T-helper 1 cell (primary cell): ENCODE results near the gene P3H2.

Experiments
- DNase-seq, 5 donors: peaks; one replicate each; pipeline ENCODE4 v3.0.0-alpha.2; 2012 to 2020

The P3H2 gene

GRCh38 chr3:190051641-190052040 lies 69.1 kb downstream of the P3H2 start:
- no peak for DNase-seq

GRCh38 chr3:190048932-190049441 lies 71.7 kb downstream of the P3H2 start:
- DNase-seq: no peak

DNA sequence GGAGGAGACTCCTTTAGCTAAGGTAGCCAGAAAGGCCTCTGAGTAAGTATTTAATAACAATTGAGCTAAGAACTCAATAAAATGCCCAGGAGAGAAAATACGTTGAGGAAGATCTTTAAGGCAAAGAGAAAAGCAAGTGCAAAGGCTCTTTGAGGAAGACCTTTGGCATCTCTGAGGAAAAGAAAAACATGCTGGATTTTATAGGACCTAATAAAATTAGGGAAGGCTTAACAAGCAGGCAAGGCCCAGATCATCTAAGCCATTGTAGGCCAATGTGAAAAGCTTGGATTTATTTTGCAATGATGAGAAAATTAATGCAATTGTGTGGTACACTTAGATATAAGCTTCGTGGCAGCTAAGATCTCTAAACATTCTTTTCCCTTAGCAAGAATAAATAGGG lies 75.7 kb downstream of the P3H2 start:
- no peak for DNase-seq

GRCh38 chr3:190044142-190044541 lies 76.6 kb downstream of the P3H2 start:
- no peak for DNase-seq

- no peak for DNase-seq
Observed at GRCh38 chr3:190043741-190044140, 77.0 kb downstream of the P3H2 start.

DNA sequence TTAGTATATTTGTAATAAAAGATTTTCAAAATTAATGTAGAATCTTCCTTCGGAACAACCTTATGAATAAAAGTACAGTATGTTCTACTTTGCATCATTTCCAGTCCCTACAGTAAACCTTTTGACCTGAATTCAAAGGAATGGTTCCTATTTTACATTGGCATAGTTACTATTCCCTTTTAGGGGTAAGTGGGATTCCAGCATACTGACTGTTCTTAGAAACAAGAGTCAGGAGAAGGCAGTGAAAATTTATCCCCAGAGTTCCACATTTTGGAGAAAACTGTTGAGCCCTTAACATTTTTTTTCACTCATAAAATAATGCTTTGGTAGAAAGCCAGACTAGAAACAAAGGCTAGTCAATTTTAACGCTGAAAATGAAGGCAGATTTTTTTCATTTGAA lies 78.1 kb downstream of the P3H2 start:
- no peak for DNase-seq

DNA sequence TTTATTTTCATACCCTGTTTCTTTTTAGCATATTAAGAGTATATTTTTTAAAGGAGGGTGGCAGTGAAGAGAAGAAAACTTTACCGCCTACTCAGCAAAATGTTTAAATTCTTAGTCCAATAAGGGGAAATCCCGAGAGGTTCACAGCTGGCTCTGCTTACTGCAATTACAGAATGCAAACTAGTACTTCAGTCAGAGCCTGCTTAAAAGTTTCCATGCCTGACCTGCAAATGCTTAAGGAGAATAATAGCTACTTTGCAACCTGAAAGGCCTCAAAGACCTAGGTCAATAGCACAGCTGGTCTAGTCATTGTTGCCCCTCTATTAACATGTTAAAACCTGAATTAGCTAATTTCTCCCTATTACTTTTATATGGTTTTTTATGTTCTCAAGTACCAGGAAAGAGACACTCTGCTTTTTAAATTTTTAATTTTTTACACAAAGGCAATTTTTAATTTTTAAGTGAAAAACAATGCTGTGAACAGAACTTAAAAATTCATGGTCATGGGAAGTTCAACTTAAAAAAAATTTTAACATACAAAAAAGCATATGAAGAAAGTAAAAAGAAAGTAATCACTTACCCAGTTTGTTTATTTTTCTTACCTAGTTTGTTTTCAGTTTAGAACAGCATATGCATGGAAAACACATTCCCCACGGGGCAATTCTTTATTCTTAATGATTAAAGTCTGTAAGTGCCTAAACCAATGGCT lies 79.2 kb downstream of the P3H2 start:
- no peak for DNase-seq

DNA sequence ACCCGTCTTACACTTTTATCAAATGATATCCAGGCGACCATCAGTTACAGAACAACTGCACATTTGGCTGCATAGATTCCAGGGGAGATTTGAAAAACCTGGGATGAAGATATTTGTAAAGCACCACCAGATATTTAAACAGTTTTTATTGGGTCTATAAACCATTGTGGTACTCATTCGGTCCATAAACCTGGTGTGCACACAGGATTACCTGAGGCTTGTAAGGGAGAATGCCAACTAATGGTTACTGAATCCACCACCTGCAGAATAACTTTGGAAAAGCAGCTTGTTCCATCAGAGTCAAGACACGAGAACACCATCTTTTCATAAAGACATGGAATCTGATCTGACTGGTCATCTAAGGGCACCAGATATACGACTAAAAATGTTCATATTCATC lies 80.6 kb downstream of the P3H2 start:
- no peak for DNase-seq

- DNase-seq: no peak
Observed at GRCh38 chr3:190038050-190038933, 82.4 kb downstream of the P3H2 start.

DNA sequence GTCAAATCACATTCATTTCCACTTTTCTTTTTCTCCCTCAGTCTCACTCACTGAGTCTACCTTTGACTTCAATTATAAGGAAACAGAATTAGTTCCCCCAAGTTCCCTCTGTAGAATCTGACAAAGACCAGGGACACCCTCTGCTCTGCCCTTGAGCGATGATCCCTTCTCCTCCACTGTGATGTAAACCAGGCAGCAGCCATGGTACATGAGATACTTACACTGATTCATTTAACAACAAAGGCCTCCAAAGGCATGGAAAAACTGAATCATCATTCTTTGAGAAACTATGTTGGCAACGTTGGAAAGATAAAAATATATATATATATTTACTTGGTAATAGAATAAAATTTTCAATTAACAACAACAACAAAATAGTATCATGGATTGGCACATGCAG lies 84.1 kb downstream of the P3H2 start:
- DNase-seq: no peak

GRCh38 chr3:190034446-190034845 lies 86.3 kb downstream of the P3H2 start:
- DNase-seq: no peak

DNA sequence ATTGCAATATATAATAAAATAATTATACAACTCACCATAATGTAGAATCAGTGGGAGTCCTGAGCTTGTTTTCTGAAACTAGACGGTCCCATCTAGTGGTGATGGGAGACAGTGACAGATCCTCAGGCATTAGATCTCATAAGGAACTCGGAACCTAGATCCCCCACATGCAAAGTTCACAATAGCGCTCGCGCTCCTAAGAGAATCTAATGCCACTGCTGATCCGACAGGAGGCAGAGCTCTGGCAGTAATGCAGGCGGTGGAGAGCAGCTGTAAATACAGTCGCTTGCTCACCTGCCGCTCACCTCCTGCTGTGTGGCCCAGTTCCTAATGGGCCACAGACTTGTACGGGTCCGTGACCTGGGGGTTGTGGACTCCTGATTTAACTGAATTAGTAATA lies 87.8 kb downstream of the P3H2 start:
- no peak for DNase-seq

- no peak for DNase-seq
Observed at GRCh38 chr3:190031887-190032752, 88.6 kb downstream of the P3H2 start.

DNA sequence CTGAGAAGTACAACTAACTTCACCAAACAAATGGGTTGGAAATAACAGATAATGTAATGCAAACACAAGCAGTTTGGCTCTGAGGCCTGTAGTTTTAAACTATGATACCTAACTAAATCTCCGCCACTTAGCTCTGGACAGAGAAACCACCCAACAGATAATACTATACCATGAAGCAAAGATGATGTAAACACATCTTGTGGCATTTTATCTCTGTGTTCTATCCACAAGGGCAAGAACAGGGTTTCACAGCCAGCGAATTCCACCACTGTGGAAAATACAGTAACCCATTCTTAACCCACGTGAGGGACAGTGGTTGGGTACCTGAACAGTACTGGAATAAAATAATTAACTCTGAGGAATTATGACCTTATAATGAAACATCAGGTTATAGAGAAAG lies 93.6 kb downstream of the P3H2 start:
- no peak for DNase-seq

GRCh38 chr3:190026154-190026553 lies 94.5 kb downstream of the P3H2 start:
- no peak for DNase-seq

- DNase-seq: no peak
Observed at GRCh38 chr3:190024912-190025311, 95.8 kb downstream of the P3H2 start.

DNA sequence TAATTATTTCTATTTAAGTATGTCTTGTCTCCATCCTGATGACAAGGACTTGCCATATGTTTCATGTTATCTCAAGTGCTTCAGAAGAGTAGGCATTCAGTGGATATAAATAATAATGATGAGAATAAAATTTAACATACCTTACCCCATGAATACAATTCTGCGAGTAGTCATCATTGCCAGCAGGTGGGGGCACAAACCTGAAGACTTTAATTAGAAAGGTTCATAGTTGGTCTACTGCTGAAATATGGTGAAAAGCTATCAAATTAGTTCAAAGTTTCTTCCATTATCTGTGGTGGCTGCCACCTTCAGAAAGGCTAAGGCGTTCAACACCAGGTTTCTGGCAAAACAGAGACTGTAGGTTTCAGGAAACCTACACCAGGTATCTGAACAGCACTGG lies 100.9 kb downstream of the P3H2 start:
- DNase-seq: no peak

- DNase-seq: no peak
Observed at GRCh38 chr3:190019006-190019405, 101.7 kb downstream of the P3H2 start.

DNA sequence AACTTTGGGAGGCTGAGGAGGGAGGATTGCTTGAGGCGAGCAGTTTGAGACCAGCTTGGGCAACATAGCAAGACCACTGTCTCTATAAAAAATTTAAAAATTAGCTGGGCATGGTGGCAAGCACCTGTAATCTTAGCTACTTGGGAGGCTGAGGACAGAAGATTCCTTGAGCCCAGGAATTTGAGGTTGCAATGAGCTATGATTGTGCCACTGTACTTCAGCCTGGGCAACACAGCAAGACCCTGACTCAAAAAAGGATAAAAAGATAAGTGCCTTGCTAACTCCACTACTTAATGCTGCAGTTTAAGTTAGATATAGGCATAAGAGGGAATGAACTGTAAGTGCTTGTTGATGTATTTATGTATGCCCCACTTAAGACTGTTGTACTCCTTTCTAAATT lies 102.2 kb downstream of the P3H2 start:
- DNase-seq: no peak

DNA sequence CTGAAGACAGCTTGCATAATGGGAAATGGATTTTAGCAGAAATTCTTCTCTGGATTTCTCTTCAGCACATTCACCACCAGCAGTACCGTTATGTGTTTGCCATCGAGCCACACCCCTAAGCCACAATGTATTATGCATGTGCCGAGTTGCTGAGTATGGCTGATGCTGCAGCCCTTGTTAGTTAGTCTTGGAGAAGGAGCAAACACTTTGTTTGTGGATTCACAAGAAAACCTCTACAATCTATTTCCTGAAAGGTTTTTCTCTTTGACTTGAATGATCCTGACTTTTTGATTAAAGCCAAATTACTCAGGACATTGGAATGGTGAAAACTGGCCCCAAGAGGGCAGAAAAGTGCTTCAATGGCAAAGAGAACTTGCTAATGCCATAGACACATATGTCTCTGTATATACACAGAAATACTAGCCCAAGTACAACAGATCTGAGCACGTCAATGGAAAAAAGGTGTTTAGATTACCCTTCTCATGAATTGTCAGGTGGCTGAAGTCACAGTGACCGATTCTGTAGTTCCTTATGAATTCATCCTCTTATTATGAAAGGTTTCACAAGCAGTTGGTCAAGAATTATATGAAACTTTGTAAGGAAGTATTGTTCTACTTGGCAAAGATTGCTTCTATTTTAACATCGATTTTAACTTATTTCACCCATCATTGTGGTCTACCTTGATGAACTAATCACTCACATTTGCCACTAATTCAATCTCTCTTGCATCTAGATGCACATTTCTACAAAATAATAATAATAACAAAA lies 103.0 kb downstream of the P3H2 start:
- no peak for DNase-seq

GRCh38 chr3:190016966-190017365 lies 103.7 kb downstream of the P3H2 start:
- DNase-seq: no peak

DNA sequence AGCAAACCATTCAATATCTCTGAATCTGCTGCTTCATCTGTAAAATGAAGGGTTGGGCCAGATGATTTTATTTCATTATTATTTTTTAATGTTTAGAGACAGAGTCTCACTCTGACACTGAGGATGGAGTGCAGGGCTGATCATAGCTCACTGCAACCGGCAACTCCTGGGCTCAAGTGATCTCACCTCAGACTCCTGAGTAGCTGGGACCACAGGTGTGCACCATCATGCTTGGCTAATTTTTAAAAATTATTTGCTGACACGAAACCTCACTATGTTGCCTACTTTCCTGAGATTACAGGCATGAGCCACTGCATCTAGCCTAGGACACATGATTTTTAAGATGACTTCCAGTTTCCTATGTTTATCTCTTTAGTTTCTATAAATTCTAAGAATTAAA lies 105.8 kb downstream of the P3H2 start:
- no peak for DNase-seq
